ENCODE data around the gene HTR2C. TPM values are rescaled to one million over a fixed set of nuclear protein-coding genes. Genes with fewer than 3 reads are reported as not detected.

The HTR2C gene
- total RNA-seq, 1 donor from 2014 or later = not detected

DNA sequence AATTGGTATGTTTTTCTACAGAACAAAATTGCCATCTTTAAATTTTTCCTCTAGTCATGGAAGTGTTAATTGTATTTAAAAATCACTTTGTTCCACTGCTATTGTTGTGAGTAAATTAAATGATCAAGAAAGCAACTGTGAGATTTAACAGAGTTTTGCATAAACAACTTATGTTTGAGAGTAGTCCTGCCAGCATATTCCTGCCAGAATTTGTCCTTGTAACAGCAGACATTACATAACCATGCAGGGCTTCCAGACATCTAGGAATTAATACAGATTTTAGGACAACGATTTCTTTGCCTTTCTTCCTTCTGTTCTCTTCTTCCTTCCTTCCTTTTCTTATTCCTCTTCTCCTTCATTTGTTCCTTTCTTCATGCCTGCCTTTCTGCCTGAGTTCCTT is 125.5 kb downstream of the HTR2C start:
- Mint-ChIP-seq H3K27ac (ENCODE audit: unreplicated experiment) (no peak overlapping the region), H3K27me3 (ENCODE audit: low read depth, unreplicated experiment) (no peaks in the 10 kb centered on the region), H3K36me3 (ENCODE audit: low read depth, unreplicated experiment) (no peaks in the 10 kb centered on the region), H3K4me1 (ENCODE audit: low read depth, unreplicated experiment) (no peaks in the 10 kb centered on the region), H3K9me3 (ENCODE audit: unreplicated experiment) (no peaks in the 10 kb centered on the region), H3K4me3 (ENCODE audit: unreplicated experiment) (no peak overlapping the region)
- H3K4me1 ChIP-seq (ENCODE audit: insufficient read depth, low read length) = no peaks in the 10 kb centered on the region
- no peak for TF ChIP-seq EZH2 (IDR thresholded peaks at IDR 0.05; ENCODE audit: insufficient read depth, low read length)
- TF ChIP-seq, protein P1, sequence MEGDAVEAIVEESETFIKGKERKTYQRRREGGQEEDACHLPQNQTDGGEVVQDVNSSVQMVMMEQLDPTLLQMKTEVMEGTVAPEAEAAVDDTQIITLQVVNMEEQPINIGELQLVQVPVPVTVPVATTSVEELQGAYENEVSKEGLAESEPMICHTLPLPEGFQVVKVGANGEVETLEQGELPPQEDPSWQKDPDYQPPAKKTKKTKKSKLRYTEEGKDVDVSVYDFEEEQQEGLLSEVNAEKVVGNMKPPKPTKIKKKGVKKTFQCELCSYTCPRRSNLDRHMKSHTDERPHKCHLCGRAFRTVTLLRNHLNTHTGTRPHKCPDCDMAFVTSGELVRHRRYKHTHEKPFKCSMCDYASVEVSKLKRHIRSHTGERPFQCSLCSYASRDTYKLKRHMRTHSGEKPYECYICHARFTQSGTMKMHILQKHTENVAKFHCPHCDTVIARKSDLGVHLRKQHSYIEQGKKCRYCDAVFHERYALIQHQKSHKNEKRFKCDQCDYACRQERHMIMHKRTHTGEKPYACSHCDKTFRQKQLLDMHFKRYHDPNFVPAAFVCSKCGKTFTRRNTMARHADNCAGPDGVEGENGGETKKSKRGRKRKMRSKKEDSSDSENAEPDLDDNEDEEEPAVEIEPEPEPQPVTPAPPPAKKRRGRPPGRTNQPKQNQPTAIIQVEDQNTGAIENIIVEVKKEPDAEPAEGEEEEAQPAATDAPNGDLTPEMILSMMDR (IDR thresholded peaks at IDR 0.05; ENCODE audit: insufficient read depth, low read depth, low read length) = no peak
- H4K20me1 ChIP-seq (ENCODE audit: insufficient read depth, low read length) = no peaks in the 10 kb centered on the region
- no peaks in the 10 kb centered on the region for H3K36me3 ChIP-seq (ENCODE audit: insufficient read depth, low read length)
- no peak overlapping the region for H3K4me3 ChIP-seq (ENCODE audit: insufficient read depth, low read depth, low read length)
- no peak overlapping the region for H3K27ac ChIP-seq (ENCODE audit: low read depth, low read length)
- no peak for DNase-seq (ENCODE audit: low read depth)
- no peaks in the 10 kb centered on the region for H3K79me2 ChIP-seq (ENCODE audit: insufficient read depth, low read length)
- H2AFZ ChIP-seq (ENCODE audit: low read depth, low read length) = no peak overlapping the region
- no peaks in the 10 kb centered on the region for H3K27me3 ChIP-seq (ENCODE audit: insufficient read depth, low read length)
- H3K9ac ChIP-seq (ENCODE audit: low read length) = no peak overlapping the region
- H3K9me3 ChIP-seq (ENCODE audit: insufficient read depth, low read depth, low read length) = no peaks in the 10 kb centered on the region
- FAIRE-seq = peak; percentile 81
- H3K4me2 ChIP-seq (ENCODE audit: low read length) = no peak overlapping the region

DNA sequence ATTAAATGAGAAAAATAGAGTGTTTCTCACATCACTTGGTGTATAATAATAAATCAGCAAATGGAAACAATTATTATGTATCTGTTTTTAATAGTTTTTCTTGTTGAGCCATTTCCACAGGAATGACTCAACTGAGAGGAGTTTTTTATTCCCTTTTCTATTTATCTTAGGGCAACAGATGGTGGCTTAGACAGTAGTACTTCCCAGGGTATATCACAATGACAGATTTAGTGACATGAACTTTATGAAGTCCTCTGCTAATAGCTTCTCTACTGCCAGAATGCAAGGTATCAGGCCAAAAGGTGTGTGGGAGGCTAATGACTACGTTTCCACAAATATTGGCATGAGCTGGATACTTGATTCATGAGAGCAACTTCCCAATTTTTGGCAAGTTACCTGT is 126.7 kb downstream of the HTR2C start:
- Histone ChIP-seq H4K20me1 (ENCODE audit: insufficient read depth, low read length) (no peaks in the 10 kb centered on the region), H3K4me2 (ENCODE audit: low read length) (no peak overlapping the region), H3K79me2 (ENCODE audit: insufficient read depth, low read length) (no peaks in the 10 kb centered on the region), H3K9ac (ENCODE audit: low read length) (no peak overlapping the region), H2AFZ (ENCODE audit: low read depth, low read length) (no peak overlapping the region), H3K4me1 (ENCODE audit: insufficient read depth, low read length) (no peaks in the 10 kb centered on the region), H3K9me3 (ENCODE audit: insufficient read depth, low read depth, low read length) (no peaks in the 10 kb centered on the region), H3K27me3 (ENCODE audit: insufficient read depth, low read length) (no peaks in the 10 kb centered on the region), H3K4me3 (ENCODE audit: insufficient read depth, low read depth, low read length) (no peak overlapping the region), H3K27ac (ENCODE audit: low read depth, low read length) (no peak overlapping the region), H3K36me3 (ENCODE audit: insufficient read depth, low read length) (no peaks in the 10 kb centered on the region)
- Mint-ChIP-seq H3K27me3 (ENCODE audit: low read depth, unreplicated experiment) (no peaks in the 10 kb centered on the region), H3K4me1 (ENCODE audit: low read depth, unreplicated experiment) (no peaks in the 10 kb centered on the region), H3K36me3 (ENCODE audit: low read depth, unreplicated experiment) (no peaks in the 10 kb centered on the region), H3K9me3 (ENCODE audit: unreplicated experiment) (no peaks in the 10 kb centered on the region), H3K27ac (ENCODE audit: unreplicated experiment) (no peak overlapping the region), H3K4me3 (ENCODE audit: unreplicated experiment) (no peak overlapping the region)
- no peak for TF ChIP-seq EZH2 (IDR thresholded peaks at IDR 0.05; ENCODE audit: insufficient read depth, low read length)
- TF ChIP-seq, protein P1 (IDR thresholded peaks at IDR 0.05; ENCODE audit: insufficient read depth, low read depth, low read length) = no peak
- FAIRE-seq = peak; percentile 76
- DNase-seq (ENCODE audit: low read depth) = no peak

DNA sequence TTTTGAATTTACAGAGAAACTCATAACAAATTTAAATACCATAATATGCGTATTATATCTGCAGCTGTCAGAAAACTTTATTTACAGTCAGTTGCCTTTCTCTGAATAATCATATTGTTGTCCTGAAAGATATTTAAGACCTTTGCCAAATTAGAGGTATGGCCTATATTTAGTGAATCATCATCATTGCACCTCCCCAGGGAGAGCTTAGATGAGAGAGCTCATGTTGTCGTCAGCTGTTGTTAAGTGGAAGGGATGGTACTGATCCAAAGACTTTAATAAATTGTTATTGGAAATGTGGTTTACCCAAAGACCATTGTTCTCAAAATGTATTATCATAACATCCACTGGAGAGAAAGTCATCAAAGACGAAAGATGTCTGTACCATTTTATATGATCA is 128.6 kb downstream of the HTR2C start:
- Mint-ChIP-seq H3K9me3 (ENCODE audit: unreplicated experiment) (no peaks in the 10 kb centered on the region), H3K27ac (ENCODE audit: unreplicated experiment) (no peak overlapping the region), H3K36me3 (ENCODE audit: low read depth, unreplicated experiment) (no peaks in the 10 kb centered on the region), H3K4me1 (ENCODE audit: low read depth, unreplicated experiment) (no peaks in the 10 kb centered on the region), H3K4me3 (ENCODE audit: unreplicated experiment) (no peak overlapping the region), H3K27me3 (ENCODE audit: low read depth, unreplicated experiment) (no peaks in the 10 kb centered on the region)
- Histone ChIP-seq H3K36me3 (ENCODE audit: insufficient read depth, low read length) (no peaks in the 10 kb centered on the region), H2AFZ (ENCODE audit: low read depth, low read length) (no peak overlapping the region), H3K27me3 (ENCODE audit: insufficient read depth, low read length) (no peaks in the 10 kb centered on the region), H3K4me3 (ENCODE audit: insufficient read depth, low read depth, low read length) (no peak overlapping the region), H3K4me2 (ENCODE audit: low read length) (no peak overlapping the region), H3K9ac (ENCODE audit: low read length) (no peak overlapping the region), H3K9me3 (ENCODE audit: insufficient read depth, low read depth, low read length) (no peaks in the 10 kb centered on the region), H3K27ac (ENCODE audit: low read depth, low read length) (no peak overlapping the region), H4K20me1 (ENCODE audit: insufficient read depth, low read length) (no peaks in the 10 kb centered on the region), H3K79me2 (ENCODE audit: insufficient read depth, low read length) (no peaks in the 10 kb centered on the region), H3K4me1 (ENCODE audit: insufficient read depth, low read length) (no peaks in the 10 kb centered on the region)
- no peak for FAIRE-seq
- no peak for TF ChIP-seq EZH2 (IDR thresholded peaks at IDR 0.05; ENCODE audit: insufficient read depth, low read length)
- TF ChIP-seq, protein P1 (IDR thresholded peaks at IDR 0.05; ENCODE audit: insufficient read depth, low read depth, low read length) = no peak
- DNase-seq (ENCODE audit: low read depth) = no peak

All from astrocyte (in vitro differentiated cells and primary cell).